A673 (cell line): ENCODE results near the gene WDR49.

Experiments
- CTCF ChIP-seq: fragments of 300-800, 200-600 bp; sonication (generic); conservative IDR thresholded peaks from 2 replicates; pipeline ENCODE4 v1.5.1; 2017; ENCODE audit warnings: low read depth, mild to moderate bottlenecking, antibody characterized with exemption, low read length, moderate library complexity, mixed read lengths
- EZH2 ChIP-seq: fragments of 200-600 bp; sonication (generic); IDR thresholded peaks from 2 replicates; pipeline ENCODE4 v1.6.1; 2017; ENCODE audit warnings: borderline replicate concordance, low read depth, mild to moderate bottlenecking, mixed read lengths, antibody characterized with exemption, low read length; ENCODE audit not compliant: poor library complexity, severe bottlenecking

- TF ChIP-seq CTCF, result no peak
- TF ChIP-seq EZH2, result no peak
These were observed 98.8 kb downstream of the WDR49 start for GRCh38 chr3:167554898-167555297.
